ENCODE data around the gene SLC26A1. TPM values are rescaled to one million over a fixed set of nuclear protein-coding genes. Genes with fewer than 3 reads are reported as not detected.

The SLC26A1 gene
- total RNA-seq, 1 donor from 2014 or later: not detected

DNA sequence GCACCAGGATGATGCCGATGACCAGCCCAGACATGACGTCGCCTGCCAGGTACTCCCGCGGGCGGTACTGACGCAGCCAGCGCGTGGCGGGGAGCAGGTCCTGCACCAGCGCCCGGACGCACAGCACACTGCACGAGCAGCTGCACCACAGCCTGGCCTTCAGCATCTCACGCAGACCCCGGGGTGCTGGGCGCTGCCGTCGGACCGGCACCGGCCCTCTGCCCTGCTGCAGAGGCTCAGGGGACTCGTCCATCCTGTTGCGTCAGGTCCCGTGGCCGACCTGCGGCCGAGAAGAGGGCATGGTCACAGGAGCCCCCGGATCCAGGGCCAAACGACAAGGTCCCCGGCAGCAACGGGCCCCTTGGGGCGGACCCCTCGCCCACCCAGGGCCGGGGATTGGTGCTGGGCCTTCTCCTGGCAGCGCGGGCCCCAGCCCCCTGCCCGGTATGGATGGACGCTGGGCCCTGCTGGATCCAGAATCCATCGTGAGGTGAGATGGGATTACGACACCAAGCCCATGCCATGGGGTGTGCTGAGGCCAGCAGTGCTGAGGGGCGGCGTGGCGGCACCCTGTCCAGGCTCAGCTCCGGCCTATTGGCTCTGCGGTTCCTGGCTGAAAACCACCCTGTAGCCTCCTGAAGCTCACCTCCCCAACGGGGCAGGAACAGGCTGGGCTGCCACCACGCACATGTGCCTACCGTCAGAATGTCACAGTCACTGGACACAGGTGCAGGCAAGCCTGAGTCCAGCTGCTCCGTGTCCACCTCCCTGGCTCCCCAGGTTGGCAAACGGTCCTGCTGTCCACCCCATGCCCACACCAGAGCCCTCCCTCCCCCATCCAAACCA is 1.5 kb downstream of the SLC26A1 start:
- no peak overlapping the region for H3K4me3 Mint-ChIP-seq
- intact Hi-C loops (cut with micrococcal nuclease): no loop called here
- H3K27me3 Mint-ChIP-seq: no peaks in the 10 kb centered on the region
- peaks cover 4% of the 10 kb centered on the region for H3K4me1 Mint-ChIP-seq
- no peaks in the 10 kb centered on the region for H3K9me3 Mint-ChIP-seq
- CTCF ChIA-PET: no interaction called here
- TF ChIP-seq, protein P1, sequence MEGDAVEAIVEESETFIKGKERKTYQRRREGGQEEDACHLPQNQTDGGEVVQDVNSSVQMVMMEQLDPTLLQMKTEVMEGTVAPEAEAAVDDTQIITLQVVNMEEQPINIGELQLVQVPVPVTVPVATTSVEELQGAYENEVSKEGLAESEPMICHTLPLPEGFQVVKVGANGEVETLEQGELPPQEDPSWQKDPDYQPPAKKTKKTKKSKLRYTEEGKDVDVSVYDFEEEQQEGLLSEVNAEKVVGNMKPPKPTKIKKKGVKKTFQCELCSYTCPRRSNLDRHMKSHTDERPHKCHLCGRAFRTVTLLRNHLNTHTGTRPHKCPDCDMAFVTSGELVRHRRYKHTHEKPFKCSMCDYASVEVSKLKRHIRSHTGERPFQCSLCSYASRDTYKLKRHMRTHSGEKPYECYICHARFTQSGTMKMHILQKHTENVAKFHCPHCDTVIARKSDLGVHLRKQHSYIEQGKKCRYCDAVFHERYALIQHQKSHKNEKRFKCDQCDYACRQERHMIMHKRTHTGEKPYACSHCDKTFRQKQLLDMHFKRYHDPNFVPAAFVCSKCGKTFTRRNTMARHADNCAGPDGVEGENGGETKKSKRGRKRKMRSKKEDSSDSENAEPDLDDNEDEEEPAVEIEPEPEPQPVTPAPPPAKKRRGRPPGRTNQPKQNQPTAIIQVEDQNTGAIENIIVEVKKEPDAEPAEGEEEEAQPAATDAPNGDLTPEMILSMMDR (IDR thresholded peaks at IDR 0.05): no peak
- ATAC-seq (ENCODE audit: low read depth): no peak
- H3K36me3 Mint-ChIP-seq (ENCODE audit: low read depth): peaks cover 8% of the 10 kb centered on the region
- H3K27ac Mint-ChIP-seq: no peak overlapping the region
- no peak for DNase-seq
- POLR2A ChIA-PET: no interaction called here

DNA sequence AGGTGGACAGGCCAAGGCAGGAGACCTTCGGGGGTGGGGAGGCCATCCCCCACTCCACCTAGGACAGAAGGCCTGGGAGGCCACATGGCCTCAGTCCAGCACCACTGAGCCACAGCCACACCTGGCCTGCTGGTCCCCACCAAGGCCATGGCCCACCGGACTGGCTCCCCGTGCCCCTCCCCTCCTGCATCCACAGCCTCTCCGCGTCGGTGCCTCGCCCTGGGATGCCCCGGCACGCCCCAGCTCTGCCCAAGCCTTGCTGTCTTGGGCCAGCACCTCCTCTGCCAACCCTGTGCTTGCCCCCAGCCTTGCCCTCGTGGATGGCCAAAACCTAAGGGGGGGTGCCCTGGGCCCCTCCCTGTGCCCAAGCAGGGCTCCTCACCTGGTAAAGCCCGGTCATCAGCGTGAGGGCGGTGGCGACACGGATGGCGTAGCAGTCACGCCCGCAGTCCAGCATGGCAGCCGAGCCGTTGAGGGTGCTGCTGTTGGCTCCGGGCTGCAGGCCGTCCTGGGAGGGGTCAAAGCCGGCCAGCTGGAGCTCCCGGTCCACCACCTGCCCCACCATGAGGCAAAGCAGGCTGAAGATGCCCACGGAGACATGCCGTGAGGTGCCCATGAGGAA is 2.3 kb downstream of the SLC26A1 start:
- CTCF ChIA-PET: no interaction called here
- H3K27me3 Mint-ChIP-seq: no peaks in the 10 kb centered on the region
- H3K27ac Mint-ChIP-seq: no peak overlapping the region
- peaks cover 8% of the 10 kb centered on the region for H3K36me3 Mint-ChIP-seq (ENCODE audit: low read depth)
- POLR2A ChIA-PET: interaction anchor here (0.6 kb wide), 1 partner anchor 25 kb away, joined by 3 read pairs; no protein-coding TSS in a partner anchor
- TF ChIP-seq, protein P1 (IDR thresholded peaks at IDR 0.05): no peak
- H3K4me1 Mint-ChIP-seq: peaks cover 9% of the 10 kb centered on the region
- H3K4me3 Mint-ChIP-seq: no peak overlapping the region
- intact Hi-C loops (cut with micrococcal nuclease): no loop called here
- ATAC-seq (ENCODE audit: low read depth) (no peak), DNase-seq (no peak)
- no peaks in the 10 kb centered on the region for H3K9me3 Mint-ChIP-seq

DNA sequence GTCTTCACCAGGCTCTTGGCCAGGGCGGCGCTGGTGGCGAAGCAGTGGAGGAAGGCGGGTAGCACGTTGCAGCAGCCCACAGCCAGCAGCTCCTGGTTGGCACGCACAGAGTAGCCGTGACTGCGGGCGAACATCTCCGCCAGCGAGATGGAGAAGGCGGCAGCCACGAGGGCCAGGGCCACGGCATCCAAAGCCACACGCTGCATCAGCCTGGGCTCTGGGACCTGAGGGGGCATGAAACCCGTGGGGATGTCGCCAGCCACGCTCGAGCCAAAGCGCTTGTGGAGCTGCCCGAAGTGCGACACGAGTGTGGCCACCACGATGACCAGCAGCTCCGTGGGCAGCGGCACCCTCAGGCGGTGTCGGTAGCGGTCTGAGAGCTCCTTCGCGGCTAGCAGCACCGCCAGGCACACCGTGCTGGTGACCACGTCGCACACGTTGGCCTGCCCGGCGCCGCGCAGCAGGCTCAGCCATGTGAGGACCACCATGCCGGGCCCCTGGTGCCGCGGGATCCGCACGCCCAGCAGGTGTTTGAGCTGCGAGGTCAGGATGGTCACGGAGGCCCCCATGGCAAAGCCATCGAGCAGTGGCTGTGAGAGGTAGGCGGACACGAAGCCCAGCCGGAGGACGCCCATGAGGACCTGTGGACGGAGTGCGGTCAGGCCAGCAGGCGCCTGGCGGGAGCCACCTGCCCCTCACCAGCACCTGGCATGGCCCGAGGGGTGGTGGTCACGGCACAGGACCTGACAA is 3.3 kb downstream of the SLC26A1 start:
- Mint-ChIP-seq H3K27me3 (no peaks in the 10 kb centered on the region), H3K27ac (no peak overlapping the region), H3K36me3 (ENCODE audit: low read depth) (peaks cover 8% of the 10 kb centered on the region), H3K4me3 (no peak overlapping the region), H3K4me1 (peaks cover 17% of the 10 kb centered on the region), H3K9me3 (no peaks in the 10 kb centered on the region)
- POLR2A ChIA-PET: no interaction called here
- CTCF ChIA-PET: no interaction called here
- DNase-seq (no peak), ATAC-seq (ENCODE audit: low read depth) (no peak)
- TF ChIP-seq, protein P1 (IDR thresholded peaks at IDR 0.05): no peak
- intact Hi-C loops (cut with micrococcal nuclease): loop anchor here (5.0 to 10.0 kb wide), 2 partner anchors 68 to 655 kb away; partner anchors contain the start of gene ZNF141

DNA sequence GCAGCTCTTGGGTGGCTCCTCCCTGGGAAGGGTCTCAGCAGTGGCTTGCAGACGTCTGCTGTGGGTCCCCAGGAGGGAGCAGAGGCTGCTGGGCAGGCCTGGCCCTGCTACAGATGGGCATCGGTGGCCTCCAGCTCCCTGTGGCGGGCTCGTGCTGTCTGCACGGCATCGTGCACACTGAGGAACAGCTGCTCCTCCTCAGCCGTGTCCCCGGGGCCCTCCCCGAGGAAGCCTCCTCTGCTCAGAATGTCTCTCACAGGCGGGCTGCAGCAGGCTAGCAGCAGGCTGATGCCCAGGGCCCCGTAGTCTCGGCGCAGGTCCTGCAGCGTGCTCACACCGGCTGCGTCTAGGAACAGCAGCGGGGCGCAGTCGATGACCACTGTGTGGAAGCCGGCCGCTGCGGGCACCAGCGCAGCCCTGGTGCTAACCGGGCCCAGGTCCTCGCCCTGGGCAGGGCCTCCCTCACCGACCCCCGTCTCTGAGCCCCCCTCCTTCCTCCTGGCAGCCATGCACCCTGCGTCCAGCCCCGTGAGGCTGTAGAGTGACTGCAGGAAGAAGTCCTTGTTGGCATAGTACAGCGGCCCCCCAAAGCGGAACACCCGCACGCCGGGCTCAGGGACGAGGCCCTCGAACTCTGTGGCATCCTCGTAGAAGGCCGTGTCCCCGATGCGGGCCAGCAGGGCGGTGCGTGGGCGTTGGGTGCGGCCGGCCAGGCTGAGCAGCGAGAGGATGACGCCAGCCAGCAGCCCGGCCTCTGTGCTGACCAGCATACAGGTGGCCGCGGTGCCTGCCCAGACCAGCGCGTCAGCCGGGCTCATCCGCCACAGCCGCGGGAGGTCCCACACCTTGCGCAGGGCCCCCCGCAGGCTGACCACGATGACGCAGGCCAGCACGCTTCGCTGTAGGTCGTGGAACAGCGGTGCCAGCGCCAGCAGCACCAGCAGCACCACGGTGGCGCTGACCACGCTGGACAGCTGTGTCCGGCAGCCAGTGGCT is 4.2 kb downstream of the SLC26A1 start:
- Mint-ChIP-seq H3K9me3 (no peaks in the 10 kb centered on the region), H3K36me3 (ENCODE audit: low read depth) (peaks cover 8% of the 10 kb centered on the region), H3K27ac (no peak overlapping the region), H3K4me1 (peaks cover 19% of the 10 kb centered on the region), H3K4me3 (no peak overlapping the region), H3K27me3 (no peaks in the 10 kb centered on the region)
- ChIA-PET POLR2A (interaction anchor here (1.9 kb wide), 1 partner anchor 207 kb away, joined by 16 read pairs; no protein-coding TSS in a partner anchor), CTCF (interaction anchor here (2.4 to 3.7 kb wide), 2 partner anchors 56 to 247 kb away, joined by 14 to 43 read pairs; partner anchors contain the start of genes GAK and TMEM175)
- intact Hi-C loops (cut with micrococcal nuclease): loop anchor here (5.0 to 10.0 kb wide), 2 partner anchors 67 to 654 kb away; partner anchors contain the start of gene ZNF141
- TF ChIP-seq, protein P1 (IDR thresholded peaks at IDR 0.05): no peak
- DNase-seq (no peak), ATAC-seq (ENCODE audit: low read depth) (no peak)
